Body of pancreas (tissue), 4 donors: ENCODE results near the gene STXBP3.

Source experiments
- CTCF ChIP-seq, 7 experiments: fragments of 450-650 bp in 4 of 7; fragments of 200-600 bp in 3 of 7; sonication (generic) in 3 of 7; IDR thresholded peaks; one replicate each; pipeline ENCODE4 v1.5.1; 2016 to 2019; ENCODE audit warnings: antibody characterized with exemption in 7 of 7
- POLR2A ChIP-seq, 3 donors: fragments of 450-650 bp; IDR thresholded peaks; one replicate each; pipeline ENCODE4 v1.6.1; 2016; ENCODE audit warnings: antibody characterized with exemption in 3 of 3, mild to moderate bottlenecking in 2 of 3

DNA sequence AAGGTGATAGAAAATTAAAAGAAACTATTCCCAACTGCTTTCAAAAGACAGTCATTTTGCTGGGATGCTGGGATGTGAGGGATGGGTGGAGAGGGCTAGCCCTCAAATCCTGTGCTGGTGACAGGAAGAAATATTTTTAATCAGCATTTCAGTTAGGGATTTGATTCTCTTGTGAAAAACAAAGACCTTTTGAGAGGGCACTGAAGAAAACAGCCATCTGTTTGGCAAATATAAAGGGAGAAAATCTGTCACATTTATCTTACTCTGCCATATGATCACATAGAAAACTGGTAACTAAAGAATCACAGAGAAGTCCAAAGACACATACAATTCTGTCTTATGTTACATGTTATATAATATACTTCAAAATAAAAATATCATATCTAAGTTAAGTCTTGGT is 12.3 kb downstream of the STXBP3 start:
- TF ChIP-seq CTCF (IDR thresholded peaks at IDR 0.05) (no peak), POLR2A (IDR thresholded peaks at IDR 0.05) (no peak)
